WTC11 (cell line): ENCODE measurements around the gene AMIGO3. TPM values are rescaled to one million over a fixed set of nuclear protein-coding genes. Genes with fewer than 3 reads are reported as not detected.

Experiments used
- ATAC-seq: fragments of 200-7000 bp; cut with Tn5 transposase; 2 replicates; pipeline ENCODE4 v1.10.0; 2021; ENCODE audit warnings: mild to moderate bottlenecking, moderate library complexity
- CTCF ChIA-PET: fragments of 300-600 bp; sonication (Branson Sonifier 250); formaldehyde crosslinking; loops from one replicate; lab custom pipeline; 2021; ENCODE audit warnings: antibody characterized with exemption; lab: Charles Lee
- POLR2A ChIA-PET: fragments of 350-600 bp; sonication (Branson Sonifier 250); formaldehyde crosslinking; loops from one replicate; lab custom pipeline; 2021; ENCODE audit warnings: antibody characterized with exemption; lab: Charles Lee
- DNase-seq: peaks from one replicate; pipeline ENCODE4 v3.0.0; 2021; ENCODE audit warnings: low spot score
- H3K27ac Mint-ChIP-seq: 2 replicates; pipeline ENCODE4 v1.8.0; 2021; ENCODE audit warnings: mixed read lengths
- H3K27me3 Mint-ChIP-seq: 2 replicates; pipeline ENCODE4 v1.8.0; 2021; ENCODE audit warnings: low read depth, mild to moderate bottlenecking, moderate library complexity, mixed read lengths
- H3K36me3 Mint-ChIP-seq: 2 replicates; pipeline ENCODE4 v1.8.0; 2021; ENCODE audit warnings: mixed read lengths
- H3K4me1 Mint-ChIP-seq: 2 replicates; pipeline ENCODE4 v1.8.0; 2022; ENCODE audit warnings: mixed read lengths
- H3K4me3 Mint-ChIP-seq: 2 replicates; pipeline ENCODE4 v1.8.0; 2021; ENCODE audit warnings: mild to moderate bottlenecking, moderate library complexity, mixed read lengths
- H3K9me3 Mint-ChIP-seq: 2 replicates; pipeline ENCODE4 v1.8.0; 2021; ENCODE audit warnings: mixed read lengths
- ARID4B ChIP-seq: sonication (generic); formaldehyde crosslinking; IDR thresholded peaks from 2 replicates; pipeline ENCODE4 v1.8.0; 2023; ENCODE audit warnings: missing genetic modification reagents, mild to moderate bottlenecking, borderline replicate concordance
- ATF3 ChIP-seq: sonication (generic); formaldehyde crosslinking; conservative IDR thresholded peaks from 2 replicates; pipeline ENCODE4 v1.8.1; 2022; ENCODE audit warnings: mild to moderate bottlenecking, missing genetic modification reagents
- CBFB ChIP-seq: sonication (generic); formaldehyde crosslinking; IDR thresholded peaks from 2 replicates; pipeline ENCODE4 v1.8.1; 2022; ENCODE audit warnings: mild to moderate bottlenecking, low read depth, missing genetic modification reagents
- CREB1 ChIP-seq: sonication (generic); formaldehyde crosslinking; IDR thresholded peaks from 2 replicates; pipeline ENCODE4 v1.8.0; 2023; ENCODE audit warnings: mild to moderate bottlenecking, missing genetic modification reagents
- EMX1 ChIP-seq: fragments of 250-450 bp; sonication (Bioruptor Pico); IDR thresholded peaks from 2 replicates; pipeline ENCODE4 v1.8.0; 2021; ENCODE audit warnings: mild to moderate bottlenecking
- ESRRA ChIP-seq: sonication (generic); formaldehyde crosslinking; IDR thresholded peaks from 2 replicates; pipeline ENCODE4 v1.8.1; 2022; ENCODE audit warnings: mild to moderate bottlenecking, missing genetic modification reagents, borderline replicate concordance
- HMGXB4 ChIP-seq: sonication (generic); formaldehyde crosslinking; IDR thresholded peaks from 2 replicates; pipeline ENCODE4 v1.8.1; 2023; ENCODE audit warnings: mild to moderate bottlenecking, moderate library complexity, missing genetic modification reagents
- IRF2 ChIP-seq: sonication (generic); formaldehyde crosslinking; IDR thresholded peaks from 2 replicates; pipeline ENCODE4 v1.8.0; 2022; ENCODE audit warnings: low read depth, missing genetic modification reagents, borderline replicate concordance
- MLX ChIP-seq: sonication (generic); formaldehyde crosslinking; IDR thresholded peaks from 2 replicates; pipeline ENCODE4 v1.8.1; 2023; ENCODE audit warnings: mild to moderate bottlenecking, missing genetic modification reagents, moderate library complexity
- NR2C2 ChIP-seq: sonication (generic); formaldehyde crosslinking; IDR thresholded peaks from 2 replicates; pipeline ENCODE4 v1.8.0; 2022; ENCODE audit warnings: mild to moderate bottlenecking, missing genetic modification reagents
- OVOL2 ChIP-seq: fragments of 250-450 bp; sonication (Bioruptor Pico); IDR thresholded peaks from 2 replicates; pipeline ENCODE4 v1.9.0; 2021; ENCODE audit warnings: mild to moderate bottlenecking, borderline replicate concordance
- PRRX2 ChIP-seq: fragments of 250-450 bp; sonication (Bioruptor Pico); IDR thresholded peaks from 2 replicates; pipeline ENCODE4 v1.8.0; 2021; ENCODE audit warnings: mild to moderate bottlenecking
- RORB ChIP-seq: fragments of 250-450 bp; sonication (Bioruptor Pico); IDR thresholded peaks from 2 replicates; pipeline ENCODE4 v1.9.0; 2021; ENCODE audit warnings: mild to moderate bottlenecking
- SMAD4 ChIP-seq: sonication (generic); formaldehyde crosslinking; IDR thresholded peaks from 2 replicates; pipeline ENCODE4 v1.8.0; 2022; ENCODE audit warnings: mild to moderate bottlenecking, missing genetic modification reagents
- ZNF121 ChIP-seq: sonication (generic); formaldehyde crosslinking; IDR thresholded peaks from 2 replicates; pipeline ENCODE4 v1.8.0; 2023; ENCODE audit warnings: missing genetic modification reagents
- ZNF416 ChIP-seq: fragments of 250-450 bp; sonication (Bioruptor Pico); IDR thresholded peaks from 2 replicates; pipeline ENCODE4 v1.9.0; 2021; ENCODE audit warnings: mild to moderate bottlenecking, inconsistent platforms
- ZNF532 ChIP-seq: fragments of 250-450 bp; sonication (Bioruptor Pico); IDR thresholded peaks from 2 replicates; pipeline ENCODE4 v1.9.0; 2021; ENCODE audit warnings: mild to moderate bottlenecking, borderline replicate concordance
- total RNA-seq: library from RNA; stranded (reverse); gene quantifications from 3 replicates; pipeline ENCODE4 v1.2.3, GENCODE V29; 2021

The AMIGO3 gene
- total RNA-seq, 1 experiment from 2014 or later = 3.9 TPM

- Mint-ChIP-seq H3K27ac (no peak overlapping the region), H3K36me3 (no peaks in the 10 kb centered on the region; the same call in 1 of the 2 replicates), H3K4me1 (no peaks in the 10 kb centered on the region), H3K4me3 (no peak overlapping the region), H3K9me3 (no peaks in the 10 kb centered on the region), H3K27me3 (no peaks in the 10 kb centered on the region)
- ChIA-PET CTCF (interaction anchor here (1.6 kb wide), 1 partner anchor 149 kb away, joined by 3 read pairs; no protein-coding TSS in a partner anchor), POLR2A (no interaction called here)
- no peak for DNase-seq
- ATAC-seq = no peak
- no peak for TF ChIP-seq CREB1
- TF ChIP-seq OVOL2 = no peak
- TF ChIP-seq CBFB = no peak
- no peak for TF ChIP-seq ARID4B (CRISPR knock-in tag)
- no peak for TF ChIP-seq SMAD4 (CRISPR knock-in tag)
- no peak for TF ChIP-seq NR2C2 (CRISPR knock-in tag)
- no peak for TF ChIP-seq ZNF416 (CRISPR knock-in tag)
- no peak for TF ChIP-seq HMGXB4
- TF ChIP-seq RORB (CRISPR knock-in tag) = no peak
- TF ChIP-seq ESRRA = no peak
- no peak for TF ChIP-seq EMX1 (CRISPR knock-in tag)
- no peak for TF ChIP-seq MLX
- TF ChIP-seq ZNF532 (CRISPR knock-in tag) = no peak
- no peak for TF ChIP-seq IRF2 (CRISPR knock-in tag)
- no peak for TF ChIP-seq ZNF121 (CRISPR knock-in tag)
- no peak for TF ChIP-seq ATF3
- TF ChIP-seq PRRX2 (CRISPR knock-in tag) = no peak
Measured at GRCh38 chr3:49761661-49762060, 42.2 kb upstream of the AMIGO3 start.
